ENCODE data around the gene HDGF. TPM values are rescaled to one million over a fixed set of nuclear protein-coding genes. Genes with fewer than 3 reads are reported as not detected.
A peak's percentile ranks its signal among the peaks of the same experiment; 100 is the strongest.

The HDGF gene
- total RNA-seq, 3 donors from 2014 or later (not counting 1 experiment from before 2014, with no cell fraction given): 95.3 to 110 (median 96.6) TPM

DNA sequence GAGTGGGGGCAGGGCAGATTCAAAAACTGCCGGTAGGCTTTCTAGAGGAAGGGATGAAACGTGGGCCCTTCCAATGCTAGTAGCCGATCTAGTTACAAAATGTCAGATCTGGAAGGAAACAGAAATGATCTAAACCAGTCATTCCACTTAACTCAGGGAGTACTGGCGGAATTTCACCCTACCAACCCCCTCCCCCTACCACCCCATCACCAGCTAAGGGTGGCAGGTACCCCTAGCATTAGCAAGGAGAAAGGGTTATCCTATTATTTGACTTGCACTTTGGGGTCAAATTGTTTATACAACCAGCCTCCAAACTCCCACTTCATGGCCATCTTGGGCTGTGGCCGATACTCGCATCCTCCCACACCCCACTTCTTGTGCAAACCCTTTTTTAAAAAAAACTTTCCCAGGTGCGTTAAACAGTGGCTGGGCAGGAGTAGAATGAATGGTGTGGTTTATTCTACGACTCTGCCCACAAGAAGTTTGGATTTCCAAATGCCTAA lies 9.9 kb downstream of the HDGF start:
- Histone ChIP-seq H3K4me3 (ENCODE audit: low read length) (peak overlapping the region; percentile 19), H3K27me3 (ENCODE audit: control insufficient read depth, insufficient read depth, low read length) (no peaks in the 10 kb centered on the region), H3K4me1 (ENCODE audit: control insufficient read depth, insufficient read depth, low read length) (peaks cover 21% of the 10 kb centered on the region), H3K9me3 (ENCODE audit: control insufficient read depth, insufficient read depth, low read length) (no peaks in the 10 kb centered on the region), H3K36me3 (ENCODE audit: control insufficient read depth, insufficient read depth, low read length) (peaks cover 27% of the 10 kb centered on the region), H3K27ac (ENCODE audit: low read length) (peak overlapping the region; percentile 84)
- H3K9me3 Mint-ChIP-seq: no peaks in the 10 kb centered on the region
- TF ChIP-seq CTCF (IDR thresholded peaks at IDR 0.05): no peak
- no peaks in the 10 kb centered on the region for H3K36me3 Mint-ChIP-seq
- H3K4me1 Mint-ChIP-seq: peaks cover 36% of the 10 kb centered on the region in 2 donors
- H3K4me3 Mint-ChIP-seq: peak overlapping the region; percentile 92
- DNase-seq (no peak), ATAC-seq (no peak)
- no peaks in the 10 kb centered on the region for H3K27me3 Mint-ChIP-seq (ENCODE audit: low read depth in 2 of 2)
- intact Hi-C loops (cut with micrococcal nuclease): loop anchor here (1.0 kb wide), 3 partner anchors 10 to 26 kb away; partner anchors contain the start of genes HDGF, ISG20L2, METTL25B and PRCC
- 30% methylated on average over 5 of the region's 8 CpGs for WGBS (ENCODE audit: insufficient coverage)
- H3K27ac Mint-ChIP-seq: peak overlapping the region; percentile 95 to 96

GRCh38 chr1:156740741-156741480 lies 10.6 kb downstream of the HDGF start, which contains the start of gene MRPL24:
Gene MRPL24, minus strand, starts transcription at chr1:156741088. Its CDS starts 2,384 bp downstream, at chr1:156738704.
- under 1% methylated on average over 38 of the region's 38 CpGs for WGBS (ENCODE audit: insufficient coverage)
- H3K9me3 ChIP-seq (ENCODE audit: control insufficient read depth, insufficient read depth, low read length): no peaks in the 10 kb centered on the region
- ATAC-seq (peak; percentile 91 to 97 (median 93)), DNase-seq (peak; percentile 91 to 99)
- peak within 1 kb of the TSS; percentile 52 for H3K4me3 ChIP-seq (ENCODE audit: low read length)
- intact Hi-C loops (cut with micrococcal nuclease): loop anchor here (1.0 kb wide), 3 partner anchors 10 to 26 kb away; partner anchors contain the start of genes HDGF, ISG20L2, METTL25B and PRCC
- Mint-ChIP-seq H3K36me3 (no peaks in the 10 kb centered on the region), H3K27ac (peak within 1 kb of the TSS; percentile 95 to 96), H3K9me3 (no peaks in the 10 kb centered on the region), H3K27me3 (ENCODE audit: low read depth in 2 of 2) (no peaks in the 10 kb centered on the region), H3K4me1 (peaks cover 30% of the 10 kb centered on the region in 2 donors), H3K4me3 (peak within 1 kb of the TSS; percentile 92)
- TF ChIP-seq CTCF (IDR thresholded peaks at IDR 0.05): no peak
- peaks cover 30% of the 10 kb centered on the region for H3K36me3 ChIP-seq (ENCODE audit: control insufficient read depth, insufficient read depth, low read length)
- H3K27me3 ChIP-seq (ENCODE audit: control insufficient read depth, insufficient read depth, low read length): no peaks in the 10 kb centered on the region
- H3K4me1 ChIP-seq (ENCODE audit: control insufficient read depth, insufficient read depth, low read length): peaks cover 14% of the 10 kb centered on the region
- H3K27ac ChIP-seq (ENCODE audit: low read length): peak within 1 kb of the TSS; percentile 84

- peaks cover 23 to 24% of the 10 kb centered on the region in 2 donors for H3K4me1 Mint-ChIP-seq
- H3K4me1 ChIP-seq (ENCODE audit: control insufficient read depth, insufficient read depth, low read length): peaks cover 13% of the 10 kb centered on the region
- DNase-seq (no peak), ATAC-seq (no peak)
- no peaks in the 10 kb centered on the region for H3K27me3 Mint-ChIP-seq (ENCODE audit: low read depth in 2 of 2)
- peak overlapping the region; percentile 92 for H3K4me3 Mint-ChIP-seq
- TF ChIP-seq CTCF (IDR thresholded peaks at IDR 0.05): no peak
- no peaks in the 10 kb centered on the region for H3K36me3 Mint-ChIP-seq
- WGBS (ENCODE audit: insufficient coverage): 16% methylated on average over 4 of the region's 7 CpGs
- peak overlapping the region; percentile 52 for H3K4me3 ChIP-seq (ENCODE audit: low read length)
- peaks cover 27% of the 10 kb centered on the region for H3K36me3 ChIP-seq (ENCODE audit: control insufficient read depth, insufficient read depth, low read length)
- peak overlapping the region; percentile 84 for H3K27ac ChIP-seq (ENCODE audit: low read length)
- H3K9me3 Mint-ChIP-seq: no peaks in the 10 kb centered on the region
- intact Hi-C loops (cut with micrococcal nuclease): no loop called here
- no peaks in the 10 kb centered on the region for H3K27me3 ChIP-seq (ENCODE audit: control insufficient read depth, insufficient read depth, low read length)
- H3K9me3 ChIP-seq (ENCODE audit: control insufficient read depth, insufficient read depth, low read length): no peaks in the 10 kb centered on the region
- H3K27ac Mint-ChIP-seq: peak overlapping the region; percentile 95 to 96
These were observed 11.2 kb downstream of the HDGF start for GRCh38 chr1:156740237-156740740.

All from natural killer cell (primary cell).